Panc1 (cell line): Measurements from ENCODE around the gene TESMIN. TPM values are rescaled to one million over a fixed set of nuclear protein-coding genes. Genes with fewer than 3 reads are reported as not detected.

Source experiments
- ATAC-seq: fragments of 200-7000 bp; cut with Tn5 transposase; 2 replicates; pipeline ENCODE4 v1.9.1; 2020; ENCODE audit warnings: mild to moderate bottlenecking, moderate library complexity
- BruUV-seq: library from RNA; stranded (reverse); fragments of 400-500 nt; replicated peaks from 2 replicates; lab custom pipeline; 2021; lab: Mats Ljungman, UMichigan
- CTCF ChIA-PET: fragments of 300-600 bp; sonication (Branson Sonifier 250); formaldehyde crosslinking; loops from one replicate; lab custom pipeline; 2022; ENCODE audit warnings: antibody characterized with exemption; lab: Charles Lee
- POLR2A ChIA-PET: fragments of 300-600 bp; sonication (Branson Sonifier 250); formaldehyde crosslinking; loops from one replicate; lab custom pipeline; 2022; ENCODE audit warnings: antibody characterized with exemption; lab: Charles Lee
- DNase-seq: peaks from one replicate; pipeline ENCODE4 v3.0.0-alpha.2; 2010; ENCODE audit warnings: low read depth, low spot score
- H3K27ac ChIP-seq: 2 replicates; pipeline ENCODE4 v1.5.1; 2011; ENCODE audit warnings: mild to moderate bottlenecking, low read length, inconsistent platforms
- H3K27me3 ChIP-seq: fragments of 200-500 bp; sonication (Bioruptor generic); 2 replicates; pipeline ENCODE4 v1.6.0; 2014; ENCODE audit warnings: low read length, inconsistent platforms; ENCODE audit not compliant: control insufficient read depth, insufficient read depth
- H3K36me3 ChIP-seq: fragments of 200-500 bp; sonication (Bioruptor generic); 2 replicates; pipeline ENCODE4 v1.5.1; 2014; ENCODE audit warnings: inconsistent platforms, mild to moderate bottlenecking, low read length, moderate library complexity; ENCODE audit not compliant: control insufficient read depth, insufficient read depth
- H3K4me1 ChIP-seq: 2 replicates; pipeline ENCODE4 v1.5.1; 2011; ENCODE audit warnings: inconsistent platforms, mild to moderate bottlenecking, low read length, moderate library complexity; ENCODE audit not compliant: control insufficient read depth, insufficient read depth
- H3K4me3 ChIP-seq, 2 experiments: 2 replicates each; pipeline ENCODE4 v1.5.1; 2011 to 2012; ENCODE audit warnings: low read depth in 2 of 2, low read length in 2 of 2, mild to moderate bottlenecking in 2 of 2, inconsistent platforms in 1 of 2, moderate library complexity in 1 of 2
- H3K9me3 ChIP-seq: fragments of 200-500 bp; sonication (Bioruptor generic); 2 replicates; pipeline ENCODE4 v1.5.1; 2014; ENCODE audit warnings: low read depth, mild to moderate bottlenecking, inconsistent platforms, low read length, moderate library complexity; ENCODE audit not compliant: control insufficient read depth, insufficient read depth
- CTCF ChIP-seq: fragments of 450-650 bp; IDR thresholded peaks from 2 replicates; pipeline ENCODE4 v1.5.1; 2017; ENCODE audit warnings: mild to moderate bottlenecking
- POLR2AphosphoS5 ChIP-seq: IDR thresholded peaks from 2 replicates; pipeline ENCODE4 v1.6.1; 2012; ENCODE audit warnings: mild to moderate bottlenecking, low read depth, low read length, moderate library complexity
- SIN3A ChIP-seq: IDR thresholded peaks from 2 replicates; pipeline ENCODE4 v1.6.1; 2012; ENCODE audit warnings: low read depth, mild to moderate bottlenecking, low read length, moderate library complexity, borderline replicate concordance; ENCODE audit not compliant: insufficient read depth
- TCF7L2 ChIP-seq: IDR thresholded peaks from 2 replicates; pipeline ENCODE4 v1.6.1; 2011; ENCODE audit warnings: mild to moderate bottlenecking, low read depth, low read length, inconsistent platforms
- in situ Hi-C: cut with HindIII; loops from 2 replicates; pipeline ENCODE4 v1.10.0; 2016; ENCODE audit warnings: low sequenced_read_pairs, low pct_unique_long_range_greater_than_20kb
- intact Hi-C: fragments of 100-400 bp; cut with micrococcal nuclease; formaldehyde crosslinking; loops from one replicate; pipeline ENCODE4 v1.10.0; 2022; ENCODE audit not compliant: unreplicated experiment
- total RNA-seq: library from RNA; stranded (reverse); gene quantifications from one replicate; pipeline ENCODE4 v1.2.1, GENCODE V29; 2021; ENCODE audit not compliant: unreplicated experiment
- TF ChIP-seq, protein P1 (sequence below), 2 experiments: IDR thresholded peaks; 2 replicates each; pipeline ENCODE4 v1.6.1; 2011 to 2012; ENCODE audit warnings: low read depth in 2 of 2, control low read depth in 1 of 2, low read length in 1 of 2, mild to moderate bottlenecking in 1 of 2, moderate library complexity in 1 of 2; ENCODE audit not compliant: insufficient read depth in 1 of 2

The TESMIN gene
- total RNA-seq, 1 experiment from 2014 or later, result 47.6 TPM

- POLR2A ChIA-PET, result no interaction called here
- ATAC-seq, result peak; percentile 66
- in situ Hi-C loops, result no loop called here
These were observed 46.4 kb downstream of the TESMIN start for GRCh38 chr11:68704887-68705286.

GRCh38 chr11:68698993-68699392 lies 52.3 kb downstream of the TESMIN start:
- H3K27me3 ChIP-seq, result peaks cover 7% of the 10 kb centered on the region
- no peak overlapping the region for H3K27ac ChIP-seq
- H3K9me3 ChIP-seq, result no peaks in the 10 kb centered on the region
- intact Hi-C loops, result no loop called here
- in situ Hi-C loops, result no loop called here
- CTCF ChIA-PET, result no interaction called here
- DNase-seq, result no peak
- no peak overlapping the region for H3K4me3 ChIP-seq
- no peak for ATAC-seq
- no TSS peak for BruUV-seq
- H3K4me1 ChIP-seq, result no peaks in the 10 kb centered on the region
- TF ChIP-seq TCF7L2 (no peak), POLR2AphosphoS5 (no peak), SIN3A (no peak), CTCF (no peak)
- TF ChIP-seq, protein P1, sequence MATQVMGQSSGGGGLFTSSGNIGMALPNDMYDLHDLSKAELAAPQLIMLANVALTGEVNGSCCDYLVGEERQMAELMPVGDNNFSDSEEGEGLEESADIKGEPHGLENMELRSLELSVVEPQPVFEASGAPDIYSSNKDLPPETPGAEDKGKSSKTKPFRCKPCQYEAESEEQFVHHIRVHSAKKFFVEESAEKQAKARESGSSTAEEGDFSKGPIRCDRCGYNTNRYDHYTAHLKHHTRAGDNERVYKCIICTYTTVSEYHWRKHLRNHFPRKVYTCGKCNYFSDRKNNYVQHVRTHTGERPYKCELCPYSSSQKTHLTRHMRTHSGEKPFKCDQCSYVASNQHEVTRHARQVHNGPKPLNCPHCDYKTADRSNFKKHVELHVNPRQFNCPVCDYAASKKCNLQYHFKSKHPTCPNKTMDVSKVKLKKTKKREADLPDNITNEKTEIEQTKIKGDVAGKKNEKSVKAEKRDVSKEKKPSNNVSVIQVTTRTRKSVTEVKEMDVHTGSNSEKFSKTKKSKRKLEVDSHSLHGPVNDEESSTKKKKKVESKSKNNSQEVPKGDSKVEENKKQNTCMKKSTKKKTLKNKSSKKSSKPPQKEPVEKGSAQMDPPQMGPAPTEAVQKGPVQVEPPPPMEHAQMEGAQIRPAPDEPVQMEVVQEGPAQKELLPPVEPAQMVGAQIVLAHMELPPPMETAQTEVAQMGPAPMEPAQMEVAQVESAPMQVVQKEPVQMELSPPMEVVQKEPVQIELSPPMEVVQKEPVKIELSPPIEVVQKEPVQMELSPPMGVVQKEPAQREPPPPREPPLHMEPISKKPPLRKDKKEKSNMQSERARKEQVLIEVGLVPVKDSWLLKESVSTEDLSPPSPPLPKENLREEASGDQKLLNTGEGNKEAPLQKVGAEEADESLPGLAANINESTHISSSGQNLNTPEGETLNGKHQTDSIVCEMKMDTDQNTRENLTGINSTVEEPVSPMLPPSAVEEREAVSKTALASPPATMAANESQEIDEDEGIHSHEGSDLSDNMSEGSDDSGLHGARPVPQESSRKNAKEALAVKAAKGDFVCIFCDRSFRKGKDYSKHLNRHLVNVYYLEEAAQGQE (IDR thresholded peaks at IDR 0.05; ENCODE audit: insufficient read depth in 1 of 2, low read depth in 2 of 2, low read length in 1 of 2), result no peak
- POLR2A ChIA-PET, result no interaction called here
- no peaks in the 10 kb centered on the region for H3K36me3 ChIP-seq

More at GRCh38 chr11:68704887-68705286, 46.4 kb downstream of the TESMIN start:
- H3K4me3 ChIP-seq, result no peak overlapping the region
- no peak for DNase-seq
- no peak overlapping the region for H3K27ac ChIP-seq
- no TSS peak for BruUV-seq
- H3K9me3 ChIP-seq, result no peaks in the 10 kb centered on the region
- TF ChIP-seq SIN3A (no peak), TCF7L2 (no peak), POLR2AphosphoS5 (no peak), CTCF (no peak)
- TF ChIP-seq, protein P1 (IDR thresholded peaks at IDR 0.05; ENCODE audit: insufficient read depth in 1 of 2, low read depth in 2 of 2, low read length in 1 of 2), result no peak
- no peaks in the 10 kb centered on the region for H3K36me3 ChIP-seq
- CTCF ChIA-PET, result no interaction called here
- H3K4me1 ChIP-seq, result no peaks in the 10 kb centered on the region
- intact Hi-C loops, result no loop called here
- H3K27me3 ChIP-seq, result peaks cover 3% of the 10 kb centered on the region; the same call in 1 of the 2 replicates
